ENCODE results near the gene ATRX. TPM values are rescaled to one million over a fixed set of nuclear protein-coding genes. Genes with fewer than 3 reads are reported as not detected.
"Not testable (repeated sequence)": the region's sequence is repeated elsewhere in the genome, so short reads cannot be mapped to it uniquely, and the experiment has no call there.

The ATRX gene
- total RNA-seq (10 to 100 TPM; 56.6 to 61.1 TPM), polyA plus RNA-seq (80.8 TPM)

- H3K27me3 ChIP-seq (ENCODE audit: insufficient read depth, low read length, poor library complexity, severe bottlenecking), result no peaks in the 10 kb centered on the region
- Mint-ChIP-seq H3K9me3 (no peaks in the 10 kb centered on the region), H3K27ac (peak within 1 kb of the TSS; percentile 99 to 100 (median 99)), H3K4me3 (peak within 1 kb of the TSS; percentile 98 to 100 (median 99)), H3K4me1 (peaks cover 32 to 52% (median 37%) of the 10 kb centered on the region in 3 donors), H3K27me3 (no peaks in the 10 kb centered on the region), H3K36me3 (peaks cover 0 to 10% (median 0%) of the 10 kb centered on the region in 3 donors)
- peaks cover 13% of the 10 kb centered on the region for H3K4me1 ChIP-seq (ENCODE audit: insufficient read depth, low read length)
- peak; percentile 67 to 86 (median 81) for DNase-seq
- POLR2A ChIA-PET, result interaction anchor here (0.6 kb wide), 1 partner anchor 66 kb away, joined by 3 read pairs; no protein-coding TSS in a partner anchor
- H3K27ac ChIP-seq (ENCODE audit: low read depth, low read length), result peak within 1 kb of the TSS; percentile 93
- no peaks in the 10 kb centered on the region for H3K9me3 ChIP-seq (ENCODE audit: low read length)
- H3K4me3 ChIP-seq (ENCODE audit: low read length), result peak within 1 kb of the TSS; percentile 73
- CTCF ChIA-PET, result no interaction called here
- no peaks in the 10 kb centered on the region for H3K36me3 ChIP-seq (ENCODE audit: insufficient read depth, low read length)
Measured at GRCh38 chrX:77785486-77786364, at the start of gene ATRX. ATRX (minus strand) TSS chrX:77786216; CDS start chrX:77786001, 215 bp downstream.

GRCh38 chrX:77831544-77831943, 45.5 kb upstream of the ATRX start:
- H3K4me3 ChIP-seq (ENCODE audit: low read length); DNase-seq; H3K9me3 Mint-ChIP-seq; H3K4me1 Mint-ChIP-seq; H3K27me3 ChIP-seq (ENCODE audit: insufficient read depth, low read length, poor library complexity, severe bottlenecking); H3K4me3 Mint-ChIP-seq; POLR2A ChIA-PET; H3K27ac ChIP-seq (ENCODE audit: low read depth, low read length); H3K9me3 ChIP-seq (ENCODE audit: low read length); H3K36me3 ChIP-seq (ENCODE audit: insufficient read depth, low read length); CTCF ChIA-PET; H3K27me3 Mint-ChIP-seq; H3K4me1 ChIP-seq (ENCODE audit: insufficient read depth, low read length): not testable (repeated sequence)
- peak overlapping the region in 1 of 8 donors; percentile 26 for H3K27ac Mint-ChIP-seq
- peaks cover 3 to 43% (median 4%) of the 10 kb centered on the region in 3 donors for H3K36me3 Mint-ChIP-seq

DNA sequence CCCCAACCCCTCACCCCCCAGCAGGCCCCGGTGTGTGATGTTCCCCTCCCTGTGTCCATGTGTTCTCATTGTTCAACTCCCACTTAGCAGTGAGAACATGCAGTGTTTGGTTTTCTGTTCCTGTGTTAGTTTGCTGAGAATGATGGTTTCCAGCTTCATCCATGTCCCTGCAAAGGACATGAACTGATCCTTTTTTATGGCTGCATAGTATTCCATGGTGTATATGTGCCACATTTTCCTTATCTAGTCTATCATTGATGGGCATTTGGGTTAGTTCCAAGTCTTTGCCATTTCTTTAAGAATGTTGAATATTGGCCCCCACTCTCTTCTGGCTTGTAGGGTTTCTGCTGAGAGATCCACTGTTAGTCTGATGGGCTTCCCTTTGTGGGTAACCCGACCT, 36.0 kb upstream of the ATRX start:
- POLR2A ChIA-PET, result not testable (repeated sequence)

GRCh38 chrX:77820091-77820727, 34.2 kb upstream of the ATRX start:
- Histone ChIP-seq H3K9me3 (ENCODE audit: low read length) (no peaks in the 10 kb centered on the region), H3K4me3 (ENCODE audit: low read length) (no peak overlapping the region), H3K27ac (ENCODE audit: low read depth, low read length) (no peak overlapping the region), H3K36me3 (ENCODE audit: insufficient read depth, low read length) (no peaks in the 10 kb centered on the region), H3K27me3 (ENCODE audit: insufficient read depth, low read length, poor library complexity, severe bottlenecking) (no peaks in the 10 kb centered on the region), H3K4me1 (ENCODE audit: insufficient read depth, low read length) (no peaks in the 10 kb centered on the region)
- Mint-ChIP-seq H3K9me3 (peaks cover 2 to 11% (median 7%) of the 10 kb centered on the region in 5 donors), H3K36me3 (peaks cover 6 to 27% (median 11%) of the 10 kb centered on the region in 3 donors), H3K27me3 (peaks cover 0 to 1% of the 10 kb centered on the region in 2 donors), H3K4me3 (no peak overlapping the region), H3K4me1 (no peaks in the 10 kb centered on the region), H3K27ac (no peak overlapping the region)
- ChIA-PET CTCF (no interaction called here), POLR2A (no interaction called here)
- no peak for DNase-seq

More for the DNA sequence above, 36.0 kb upstream of the ATRX start:
- DNase-seq; H3K4me3 Mint-ChIP-seq; H3K27me3 Mint-ChIP-seq; CTCF ChIA-PET; H3K9me3 ChIP-seq (ENCODE audit: low read length); H3K4me1 Mint-ChIP-seq; H3K27ac Mint-ChIP-seq; H3K4me1 ChIP-seq (ENCODE audit: insufficient read depth, low read length); H3K36me3 ChIP-seq (ENCODE audit: insufficient read depth, low read length); H3K27ac ChIP-seq (ENCODE audit: low read depth, low read length); H3K27me3 ChIP-seq (ENCODE audit: insufficient read depth, low read length, poor library complexity, severe bottlenecking); H3K4me3 ChIP-seq (ENCODE audit: low read length): not testable (repeated sequence)
- Mint-ChIP-seq H3K9me3 (peaks cover 2 to 13% (median 7%) of the 10 kb centered on the region in 5 donors), H3K36me3 (peaks cover 7 to 30% (median 24%) of the 10 kb centered on the region in 3 donors)

DNA sequence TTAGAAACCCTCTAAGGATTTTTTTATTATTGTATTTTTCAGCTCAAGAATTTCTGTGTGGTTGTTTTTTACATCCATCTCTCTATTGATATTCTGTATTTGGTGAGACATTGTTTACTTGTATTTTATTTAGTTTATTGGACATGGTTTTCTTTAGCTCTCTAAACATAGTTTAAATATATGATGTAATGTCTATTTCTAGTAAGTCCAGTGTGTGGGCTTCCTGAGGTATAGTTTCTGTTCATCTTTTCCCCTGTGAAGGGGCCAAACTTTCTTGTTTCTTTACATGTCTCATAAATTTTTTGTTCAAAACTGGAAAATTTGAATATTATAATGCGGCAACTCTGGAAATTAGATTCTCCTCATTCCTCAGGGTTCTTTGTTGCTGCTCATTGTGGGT, 28.2 kb upstream of the ATRX start:
- ChIA-PET CTCF (no interaction called here), POLR2A (no interaction called here)
- H3K36me3 Mint-ChIP-seq, result no peaks in the 10 kb centered on the region
- peaks cover 0 to 6% (median 0%) of the 10 kb centered on the region in 5 donors for H3K9me3 Mint-ChIP-seq
- no peaks in the 10 kb centered on the region for H3K27me3 ChIP-seq (ENCODE audit: insufficient read depth, low read length, poor library complexity, severe bottlenecking)
- H3K36me3 ChIP-seq (ENCODE audit: insufficient read depth, low read length), result no peaks in the 10 kb centered on the region
- no peak overlapping the region for H3K4me3 ChIP-seq (ENCODE audit: low read length)
- no peak overlapping the region for H3K27ac Mint-ChIP-seq
- H3K4me1 Mint-ChIP-seq, result no peaks in the 10 kb centered on the region
- H3K9me3 ChIP-seq (ENCODE audit: low read length), result no peaks in the 10 kb centered on the region
- no peak overlapping the region for H3K4me3 Mint-ChIP-seq
- H3K27me3 Mint-ChIP-seq, result peaks cover 0 to 4% of the 10 kb centered on the region in 2 donors
- no peaks in the 10 kb centered on the region for H3K4me1 ChIP-seq (ENCODE audit: insufficient read depth, low read length)
- DNase-seq, result no peak
- H3K27ac ChIP-seq (ENCODE audit: low read depth, low read length), result no peak overlapping the region

DNA sequence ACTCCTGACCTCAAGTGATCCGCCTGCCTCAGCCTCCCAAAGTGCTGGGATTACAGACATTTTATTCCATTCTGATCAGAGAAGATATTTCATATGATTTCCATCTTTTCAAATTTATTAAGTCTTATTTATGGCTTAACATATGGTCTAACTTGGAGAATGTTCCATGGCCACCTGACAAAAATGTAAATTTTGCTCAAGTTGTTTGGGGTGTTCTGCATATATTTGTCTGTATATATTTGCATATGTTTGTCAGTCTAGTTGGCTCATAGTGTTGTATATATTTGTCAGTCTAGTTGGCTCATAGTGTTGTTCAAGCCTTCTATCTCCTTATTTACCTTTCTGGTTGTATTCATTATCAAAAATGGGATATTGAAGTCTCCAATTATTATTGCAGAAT, 16.2 kb upstream of the ATRX start:
- Mint-ChIP-seq H3K27me3 (no peaks in the 10 kb centered on the region), H3K4me3 (no peak overlapping the region), H3K27ac (no peak overlapping the region), H3K9me3 (peaks cover 0 to 8% (median 4%) of the 10 kb centered on the region in 5 donors), H3K4me1 (no peaks in the 10 kb centered on the region), H3K36me3 (no peaks in the 10 kb centered on the region)
- no peaks in the 10 kb centered on the region for H3K9me3 ChIP-seq (ENCODE audit: low read length)
- CTCF ChIA-PET, result no interaction called here
- no peak overlapping the region for H3K4me3 ChIP-seq (ENCODE audit: low read length)
- POLR2A ChIA-PET, result no interaction called here
- H3K27ac ChIP-seq (ENCODE audit: low read depth, low read length), result no peak overlapping the region
- H3K36me3 ChIP-seq (ENCODE audit: insufficient read depth, low read length), result no peaks in the 10 kb centered on the region
- H3K4me1 ChIP-seq (ENCODE audit: insufficient read depth, low read length), result no peaks in the 10 kb centered on the region
- no peaks in the 10 kb centered on the region for H3K27me3 ChIP-seq (ENCODE audit: insufficient read depth, low read length, poor library complexity, severe bottlenecking)
- no peak for DNase-seq

- peaks cover 0 to 1% (median 0%) of the 10 kb centered on the region in 3 donors for H3K36me3 Mint-ChIP-seq
- peak overlapping the region in 1 of 8 donors; percentile 19 for H3K27ac Mint-ChIP-seq
Measured at GRCh38 chrX:77795124-77795523, 9.1 kb upstream of the ATRX start.

GRCh38 chrX:77793946-77794345, 7.9 kb upstream of the ATRX start:
- H3K4me1 Mint-ChIP-seq, result no peaks in the 10 kb centered on the region
- no peak for DNase-seq
- CTCF ChIA-PET, result no interaction called here
- H3K27me3 Mint-ChIP-seq, result peaks cover 0 to 3% of the 10 kb centered on the region in 2 donors
- no peaks in the 10 kb centered on the region for H3K9me3 Mint-ChIP-seq
- POLR2A ChIA-PET, result no interaction called here
- Histone ChIP-seq H3K27ac (ENCODE audit: low read depth, low read length) (no peak overlapping the region), H3K4me3 (ENCODE audit: low read length) (no peak overlapping the region), H3K4me1 (ENCODE audit: insufficient read depth, low read length) (no peaks in the 10 kb centered on the region), H3K27me3 (ENCODE audit: insufficient read depth, low read length, poor library complexity, severe bottlenecking) (no peaks in the 10 kb centered on the region), H3K9me3 (ENCODE audit: low read length) (no peaks in the 10 kb centered on the region), H3K36me3 (ENCODE audit: insufficient read depth, low read length) (no peaks in the 10 kb centered on the region)
- H3K4me3 Mint-ChIP-seq, result no peak overlapping the region
- peaks cover 0 to 1% (median 0%) of the 10 kb centered on the region in 3 donors for H3K36me3 Mint-ChIP-seq
- no peak overlapping the region for H3K27ac Mint-ChIP-seq

More at GRCh38 chrX:77795124-77795523, 9.1 kb upstream of the ATRX start:
- H3K27ac ChIP-seq (ENCODE audit: low read depth, low read length), result no peak overlapping the region
- ChIA-PET POLR2A (no interaction called here), CTCF (no interaction called here)
- peaks cover 0 to 3% of the 10 kb centered on the region in 2 donors for H3K27me3 Mint-ChIP-seq
- H3K4me3 Mint-ChIP-seq, result no peak overlapping the region
- H3K9me3 Mint-ChIP-seq, result peaks cover 0 to 2% (median 0%) of the 10 kb centered on the region in 5 donors
- H3K9me3 ChIP-seq (ENCODE audit: low read length), result no peaks in the 10 kb centered on the region
- H3K4me1 Mint-ChIP-seq, result no peaks in the 10 kb centered on the region
- no peaks in the 10 kb centered on the region for H3K36me3 ChIP-seq (ENCODE audit: insufficient read depth, low read length)
- H3K27me3 ChIP-seq (ENCODE audit: insufficient read depth, low read length, poor library complexity, severe bottlenecking), result no peaks in the 10 kb centered on the region
- DNase-seq, result no peak
- no peaks in the 10 kb centered on the region for H3K4me1 ChIP-seq (ENCODE audit: insufficient read depth, low read length)
- no peak overlapping the region for H3K4me3 ChIP-seq (ENCODE audit: low read length)
